ENCODE data around the gene PCNX1.
"Not testable (repeated sequence)": the region's sequence is repeated elsewhere in the genome, so short reads cannot be mapped to it uniquely, and the experiment has no call there.

PCNX1 gene

GRCh38 chr14:70907176-70907995 is at the start of gene PCNX1:
Gene PCNX1, plus strand, starts transcription at chr14:70907459. Its CDS starts 392 bp downstream, at chr14:70907851.
- peak; percentile 96 for DNase-seq (ENCODE audit: low read depth, low spot score)

GRCh38 chr14:70857496-70857890 is 49.8 kb upstream of the PCNX1 start:
- peak; percentile 2 for DNase-seq (ENCODE audit: low read depth, low spot score)

- no peak for DNase-seq (ENCODE audit: low read depth, low spot score)
Observed at GRCh38 chr14:70858641-70859040, 48.6 kb upstream of the PCNX1 start.

- not testable (repeated sequence) for DNase-seq (ENCODE audit: low read depth, low spot score)
Observed at GRCh38 chr14:70866992-70867391, 40.3 kb upstream of the PCNX1 start.

GRCh38 chr14:70871001-70871400 is 36.3 kb upstream of the PCNX1 start:
- no peak for DNase-seq (ENCODE audit: low read depth, low spot score)

- no peak for DNase-seq (ENCODE audit: low read depth, low spot score)
Observed at GRCh38 chr14:70871863-70872677, 35.2 kb upstream of the PCNX1 start.

GRCh38 chr14:70872678-70873020 is 34.6 kb upstream of the PCNX1 start:
- no peak for DNase-seq (ENCODE audit: low read depth, low spot score)

GRCh38 chr14:70873627-70874026 is 33.6 kb upstream of the PCNX1 start:
- no peak for DNase-seq (ENCODE audit: low read depth, low spot score)

- DNase-seq (ENCODE audit: low read depth, low spot score): not testable (repeated sequence)
Observed at GRCh38 chr14:70875811-70876460, 31.3 kb upstream of the PCNX1 start.

GRCh38 chr14:70879448-70879847 is 27.8 kb upstream of the PCNX1 start:
- DNase-seq (ENCODE audit: low read depth, low spot score): no peak

- not testable (repeated sequence) for DNase-seq (ENCODE audit: low read depth, low spot score)
Observed at GRCh38 chr14:70880888-70881287, 26.4 kb upstream of the PCNX1 start.

GRCh38 chr14:70881549-70882177 is 25.6 kb upstream of the PCNX1 start:
- DNase-seq (ENCODE audit: low read depth, low spot score): no peak

GRCh38 chr14:70882776-70883492 is 24.3 kb upstream of the PCNX1 start:
- peak; percentile 56 for DNase-seq (ENCODE audit: low read depth, low spot score)

GRCh38 chr14:70884595-70885342 is 22.5 kb upstream of the PCNX1 start:
- no peak for DNase-seq (ENCODE audit: low read depth, low spot score)

- DNase-seq (ENCODE audit: low read depth, low spot score): no peak
Observed at GRCh38 chr14:70885343-70886022, 21.8 kb upstream of the PCNX1 start.

- no peak for DNase-seq (ENCODE audit: low read depth, low spot score)
Observed at GRCh38 chr14:70886421-70887206, 20.6 kb upstream of the PCNX1 start.

GRCh38 chr14:70887207-70887681 is 20.0 kb upstream of the PCNX1 start:
- no peak for DNase-seq (ENCODE audit: low read depth, low spot score)

GRCh38 chr14:70887737-70888499 is 19.3 kb upstream of the PCNX1 start:
- DNase-seq (ENCODE audit: low read depth, low spot score): no peak
